Colonic mucosa (tissue), 4 donors: ENCODE data around the gene TMEM217. TPM values are rescaled to one million over a fixed set of nuclear protein-coding genes. Genes with fewer than 3 reads are reported as not detected.

Experiments used
- DNase-seq: peaks from one replicate; pipeline ENCODE4 v3.0.0-alpha.2; 2020
- H3K27ac ChIP-seq: fragments of 200-600 bp; one replicate; pipeline ENCODE4 v1.8.0; 2021
- H3K27me3 ChIP-seq: fragments of 200-600 bp; one replicate; pipeline ENCODE4 v1.8.0; 2021
- H3K36me3 ChIP-seq: fragments of 200-600 bp; one replicate; pipeline ENCODE4 v1.8.0; 2021
- H3K4me1 ChIP-seq: fragments of 200-600 bp; one replicate; pipeline ENCODE4 v1.8.0; 2021; ENCODE audit warnings: mild to moderate bottlenecking
- H3K4me3 ChIP-seq: fragments of 200-600 bp; one replicate; pipeline ENCODE4 v1.8.0; 2021
- H3K9ac ChIP-seq, 2 donors: one replicate each; pipeline ENCODE4 v1.7.0; 2013; ENCODE audit warnings: control low read depth in 2 of 2, low read depth in 2 of 2, low read length in 2 of 2
- H3K9me3 ChIP-seq: fragments of 200-600 bp; one replicate; pipeline ENCODE4 v1.8.0; 2021
- CTCF ChIP-seq: fragments of 200-600 bp; IDR thresholded peaks from one replicate; pipeline ENCODE4 v1.8.0; 2022; ENCODE audit warnings: antibody characterized with exemption, mild to moderate bottlenecking
- intact Hi-C: fragments of 100-400 bp; cut with DNase I; formaldehyde crosslinking; loops from one replicate; pipeline ENCODE4 v1.14.1; 2022
- total RNA-seq, 2 donors: library from RNA; stranded (reverse); fragmentation: NEBNext Ultra II Directional in 1 of 2; extraction: Animal tissue kit (Norgen Biotek cat#: 25700) in 1 of 2; gene quantifications; one replicate each; pipeline ENCODE4 v1.2.1, GENCODE V29; 2021
- donor health status: healthy.
- donor health status: DM: no; HTN: no; CAD: no.
- donor health status: DM: no; HTN: no; CAD: no.

The TMEM217 gene
- total RNA-seq, 2 donors from 2014 or later: 0.62 to 1.2 TPM

- H3K27ac ChIP-seq: peak overlapping the region; percentile 53
- H3K36me3 ChIP-seq: no peaks in the 10 kb centered on the region
- TF ChIP-seq CTCF: no peak
- H3K9ac ChIP-seq: no peak overlapping the region
- H3K27me3 ChIP-seq: no peaks in the 10 kb centered on the region
- intact Hi-C loops: no loop called here
- H3K4me3 ChIP-seq: no peak overlapping the region
- peaks cover 10% of the 10 kb centered on the region for H3K4me1 ChIP-seq
- no peaks in the 10 kb centered on the region for H3K9me3 ChIP-seq
- peak; percentile 94 for DNase-seq
Observed at GRCh38 chr6:37239950-37240713, 17.8 kb downstream of the TMEM217 start.

DNA sequence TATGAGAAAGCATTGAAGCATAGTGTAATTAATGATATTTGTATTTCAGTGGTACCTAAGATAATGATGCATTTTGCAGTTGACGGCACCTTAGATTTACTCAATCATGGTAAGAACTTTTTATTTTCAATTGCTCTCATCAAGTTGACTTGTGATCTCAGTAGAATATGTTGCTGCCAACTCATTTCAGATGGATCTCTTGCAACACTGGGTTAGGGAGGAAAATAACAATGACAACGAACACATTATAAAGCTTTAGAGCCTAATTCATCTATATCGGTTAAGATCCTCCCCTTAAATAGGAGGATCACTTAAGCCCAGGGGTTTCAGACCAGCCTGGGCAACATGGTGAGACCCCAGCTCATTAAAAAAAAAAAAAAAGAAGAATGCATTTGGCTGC lies 18.4 kb downstream of the TMEM217 start:
- H3K27me3 ChIP-seq: no peaks in the 10 kb centered on the region
- no peak overlapping the region for H3K9ac ChIP-seq
- H3K9me3 ChIP-seq: no peaks in the 10 kb centered on the region
- no peak overlapping the region for H3K4me3 ChIP-seq
- peaks cover 4% of the 10 kb centered on the region for H3K4me1 ChIP-seq
- H3K27ac ChIP-seq: peak overlapping the region; percentile 53
- no peak for DNase-seq
- intact Hi-C loops: no loop called here
- H3K36me3 ChIP-seq: no peaks in the 10 kb centered on the region
- no peak for TF ChIP-seq CTCF

- H3K27ac ChIP-seq: no peak overlapping the region
- TF ChIP-seq CTCF: no peak
- intact Hi-C loops: no loop called here
Observed at GRCh38 chr6:37238381-37238780, 19.6 kb downstream of the TMEM217 start.

GRCh38 chr6:37237789-37238188 lies 20.2 kb downstream of the TMEM217 start:
- Histone ChIP-seq H3K9ac (no peak overlapping the region), H3K9me3 (no peaks in the 10 kb centered on the region), H3K4me1 (peaks cover 3% of the 10 kb centered on the region), H3K4me3 (no peak overlapping the region), H3K27me3 (no peaks in the 10 kb centered on the region), H3K27ac (no peak overlapping the region), H3K36me3 (no peaks in the 10 kb centered on the region)
- DNase-seq: no peak
- no peak for TF ChIP-seq CTCF
- intact Hi-C loops: no loop called here

More at GRCh38 chr6:37238381-37238780, 19.6 kb downstream of the TMEM217 start:
- no peak for DNase-seq
- peaks cover 3% of the 10 kb centered on the region for H3K4me1 ChIP-seq
- no peaks in the 10 kb centered on the region for H3K27me3 ChIP-seq
- H3K9ac ChIP-seq: no peak overlapping the region
- no peaks in the 10 kb centered on the region for H3K9me3 ChIP-seq
- no peaks in the 10 kb centered on the region for H3K36me3 ChIP-seq
- no peak overlapping the region for H3K4me3 ChIP-seq

GRCh38 chr6:37236921-37237320 lies 21.0 kb downstream of the TMEM217 start:
- no peak overlapping the region for H3K9ac ChIP-seq
- peaks cover 3% of the 10 kb centered on the region for H3K4me1 ChIP-seq
- H3K4me3 ChIP-seq: no peak overlapping the region
- no peak for TF ChIP-seq CTCF
- H3K9me3 ChIP-seq: no peaks in the 10 kb centered on the region
- H3K36me3 ChIP-seq: no peaks in the 10 kb centered on the region
- DNase-seq: no peak
- intact Hi-C loops: no loop called here
- H3K27ac ChIP-seq: no peak overlapping the region
- H3K27me3 ChIP-seq: no peaks in the 10 kb centered on the region
